Effector CD4-positive, alpha-beta T cell (primary cell): Measurements from ENCODE around the gene FBXO7.
"Not testable (repeated sequence)": the region's sequence is repeated elsewhere in the genome, so short reads cannot be mapped to it uniquely, and the experiment has no call there.

Experiments
- DNase-seq: peaks from one replicate; pipeline ENCODE4 v3.0.0-alpha.2; 2020
- total RNA-seq: gene quantifications from one replicate; lab custom pipeline; 2026; lab: John Stamatoyannopoulos, UW

FBXO7 gene
- 229 reads per million, percentile 93 among the genes with 10 or more reads in this experiment for total RNA-seq

GRCh38 chr22:32474635-32475467, at the start of gene FBXO7:
Gene FBXO7 (plus strand): TSS chr22:32474811. CDS start chr22:32475003, 192 bp downstream.
- peak; percentile 79 for DNase-seq

DNA sequence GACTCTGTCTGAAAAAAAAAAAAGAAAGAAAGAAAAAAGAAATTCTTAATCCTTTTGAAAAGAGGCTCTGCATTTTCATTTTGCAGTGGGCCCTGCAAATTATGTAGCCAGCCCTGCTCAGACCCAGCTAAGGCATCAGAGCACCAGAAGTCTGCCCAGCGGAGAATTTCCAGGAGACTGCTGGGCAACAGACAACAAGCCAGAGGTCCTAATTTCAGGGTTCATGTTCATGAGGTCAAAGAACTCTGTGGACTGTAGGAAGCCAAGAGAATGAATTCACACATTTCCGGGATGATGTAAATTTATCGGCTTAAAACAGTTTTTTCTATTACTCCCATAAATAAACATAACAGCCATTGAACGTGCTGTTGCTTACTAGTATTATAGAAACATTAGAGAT, 47.7 kb upstream of the FBXO7 start:
- DNase-seq: no peak

- no peak for DNase-seq
These were observed 44.3 kb upstream of the FBXO7 start for GRCh38 chr22:32430352-32430751.

GRCh38 chr22:32444068-32444467, 30.5 kb upstream of the FBXO7 start:
- no peak for DNase-seq

GRCh38 chr22:32446321-32446720, 28.3 kb upstream of the FBXO7 start:
- no peak for DNase-seq

DNA sequence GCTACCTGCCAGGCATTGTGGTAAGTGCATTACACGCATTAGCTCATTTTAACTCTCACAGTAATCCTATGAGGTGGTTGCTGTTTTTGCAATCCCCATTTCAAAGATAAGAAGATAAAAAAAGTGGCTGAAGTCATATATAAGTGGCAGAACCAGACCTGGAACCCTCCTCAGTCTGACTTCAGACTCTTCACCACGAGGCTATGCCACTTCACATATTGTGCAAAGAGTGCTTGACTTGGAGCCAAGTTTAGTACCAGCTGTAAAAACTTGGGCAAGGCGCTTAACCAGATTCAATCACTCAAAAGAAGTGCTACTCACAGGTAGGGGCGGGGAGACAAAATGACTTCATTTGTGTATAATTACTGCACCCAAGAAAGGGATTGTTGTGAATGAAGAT, 25.6 kb upstream of the FBXO7 start:
- DNase-seq: no peak

- no peak for DNase-seq
These were observed 17.6 kb upstream of the FBXO7 start for GRCh38 chr22:32457031-32457430.

DNA sequence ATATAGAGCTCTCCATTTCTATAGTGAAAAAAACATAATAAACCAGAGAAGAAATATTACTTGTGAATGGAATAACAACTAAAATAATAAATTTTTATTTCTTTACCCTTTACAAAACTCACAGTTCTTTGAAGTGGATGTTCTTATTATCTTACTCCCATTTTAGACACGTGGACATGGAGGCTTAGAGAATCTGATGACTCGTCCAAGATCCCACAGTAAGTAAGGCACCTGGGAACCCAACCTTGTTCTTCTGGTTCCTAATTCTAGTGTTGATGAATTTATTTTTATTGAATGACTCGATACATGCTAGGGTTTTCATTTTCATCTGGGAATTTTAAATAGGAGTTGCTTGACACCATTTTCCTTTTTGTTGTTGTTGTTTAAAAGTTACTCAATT, 12.2 kb upstream of the FBXO7 start:
- no peak for DNase-seq

DNA sequence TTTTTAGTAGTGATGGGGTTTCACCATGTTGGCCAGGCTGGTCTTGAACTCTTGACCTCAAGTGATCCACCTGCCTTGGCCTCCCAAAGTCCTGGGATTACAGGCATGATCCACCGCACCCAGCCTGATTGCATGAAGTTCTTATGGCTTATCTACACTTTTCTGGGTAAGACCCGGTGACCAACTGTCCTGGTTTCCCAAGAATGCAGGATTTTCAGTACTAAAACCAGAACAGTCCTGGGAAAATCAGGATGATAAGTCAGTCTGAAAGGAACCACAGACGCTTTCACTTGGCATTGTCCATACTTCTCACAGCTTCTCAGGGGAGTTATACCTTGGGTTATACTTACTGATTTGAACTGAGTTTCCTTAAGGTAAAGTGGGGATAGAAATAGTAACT, 8.9 kb upstream of the FBXO7 start:
- no peak for DNase-seq

DNA sequence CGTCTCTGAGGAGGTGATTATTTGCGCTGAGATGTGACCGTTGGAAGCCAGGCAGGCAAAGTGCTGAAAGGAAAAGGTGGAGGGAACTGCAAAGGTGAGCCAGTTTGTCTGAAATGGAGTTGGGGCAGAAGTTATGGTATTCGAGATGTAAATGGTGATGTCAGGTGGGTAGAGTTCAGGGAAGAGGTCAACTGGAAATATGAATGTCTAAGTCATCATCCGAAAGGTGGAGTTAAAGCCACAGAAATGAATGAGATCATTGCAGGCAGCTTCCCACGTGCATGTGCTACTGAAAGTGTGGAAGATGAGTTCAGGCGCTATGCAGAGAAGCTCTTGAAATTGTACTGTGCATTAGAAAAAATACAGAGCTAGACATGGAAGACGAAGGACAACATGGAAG, 8.1 kb upstream of the FBXO7 start:
- no peak for DNase-seq

GRCh38 chr22:32469799-32470212, 4.8 kb upstream of the FBXO7 start:
- no peak for DNase-seq

DNA sequence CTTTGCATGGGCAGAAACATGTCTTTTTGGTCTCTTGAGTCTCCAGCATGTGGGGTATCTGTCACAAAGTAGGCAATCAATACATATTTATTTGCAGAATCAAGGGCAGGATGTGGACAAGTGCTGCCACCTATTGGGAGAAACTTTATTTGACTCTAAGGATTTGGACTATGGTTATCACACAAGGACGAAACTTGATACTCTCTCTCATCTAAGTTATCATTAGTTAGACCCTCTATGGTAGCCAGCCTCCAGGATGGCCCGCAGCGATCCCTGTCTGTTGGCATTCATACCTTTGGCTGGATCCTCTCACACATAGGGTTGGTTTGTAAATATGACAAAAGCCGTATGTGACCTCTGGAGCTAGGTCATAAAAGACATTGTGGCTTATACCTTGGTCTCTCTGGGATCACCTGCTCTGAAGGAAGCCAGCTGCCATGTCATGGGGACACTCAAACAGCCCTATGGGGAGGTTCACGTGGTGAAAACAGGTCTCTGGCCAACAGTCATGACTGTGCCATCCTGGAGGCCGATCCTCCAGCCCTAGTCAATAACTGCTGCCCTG, 1.1 kb upstream of the FBXO7 start:
- peak; percentile 20 for DNase-seq

- peak; percentile 5 for DNase-seq
These were observed 928 bp downstream of the FBXO7 start for GRCh38 chr22:32475468-32476010.

- DNase-seq: no peak
These were observed 1.9 kb downstream of the FBXO7 start for GRCh38 chr22:32476281-32477195.

DNA sequence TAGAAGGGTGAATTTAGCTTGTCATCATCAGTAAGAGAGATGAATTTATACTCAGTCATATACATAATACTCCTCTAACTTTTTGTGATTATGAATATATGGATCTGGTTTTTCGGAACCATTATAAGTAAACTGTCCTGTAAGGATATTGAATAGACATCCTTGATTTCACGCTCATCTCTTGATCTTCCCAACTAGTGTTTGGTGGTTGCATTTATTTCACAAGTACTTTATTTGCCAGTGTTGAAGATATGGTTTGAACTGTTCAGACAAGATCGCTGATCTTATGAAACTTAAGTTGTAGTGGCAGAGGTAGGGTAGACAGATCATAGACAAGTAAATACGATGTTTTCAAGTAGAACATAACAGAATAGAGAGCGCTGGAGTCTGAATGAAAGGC, 3.0 kb downstream of the FBXO7 start:
- no peak for DNase-seq

GRCh38 chr22:32478552-32478951, 3.9 kb downstream of the FBXO7 start:
- DNase-seq: not testable (repeated sequence)

GRCh38 chr22:32478994-32479393, 4.4 kb downstream of the FBXO7 start:
- DNase-seq: no peak

DNA sequence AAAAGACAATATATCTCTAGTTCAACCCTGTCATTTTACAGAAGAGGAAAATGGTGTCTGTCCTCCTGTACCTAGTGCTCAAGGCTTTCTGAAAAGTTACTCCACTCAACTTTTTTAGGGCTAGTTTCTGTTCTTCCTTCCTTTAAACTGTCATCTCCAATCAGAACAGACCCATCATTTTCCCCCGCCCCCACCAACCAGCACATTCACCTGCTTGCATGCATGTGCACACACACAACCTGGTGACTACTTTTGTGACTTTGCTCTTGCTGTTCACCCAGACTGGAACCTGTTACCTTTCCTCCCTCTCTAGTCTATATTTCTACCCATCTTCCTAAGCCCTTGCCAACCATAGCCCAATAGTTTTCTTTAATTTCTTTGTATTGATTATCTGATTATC, 5.6 kb downstream of the FBXO7 start:
- DNase-seq: no peak

DNA sequence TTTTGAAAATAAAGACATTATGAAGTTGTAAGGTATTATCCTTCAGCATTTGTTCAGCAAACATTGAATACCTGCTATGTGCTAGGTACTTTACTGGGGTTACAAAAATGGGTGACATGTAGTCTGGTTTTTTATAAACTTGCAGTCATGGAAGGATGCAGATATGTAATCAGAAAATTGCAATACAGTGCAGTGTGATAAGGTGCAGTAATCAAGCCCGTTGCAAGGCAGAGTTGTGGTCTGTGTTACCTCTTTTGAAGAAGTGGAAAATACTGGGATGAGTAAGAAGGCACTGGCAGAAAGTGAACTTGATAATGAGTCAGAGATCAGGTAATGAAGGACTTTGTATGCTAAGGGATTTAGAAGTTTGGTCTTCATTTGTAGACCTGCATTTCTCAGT, 8.1 kb downstream of the FBXO7 start:
- DNase-seq: no peak

GRCh38 chr22:32486656-32487390, 12.2 kb downstream of the FBXO7 start:
- no peak for DNase-seq

DNA sequence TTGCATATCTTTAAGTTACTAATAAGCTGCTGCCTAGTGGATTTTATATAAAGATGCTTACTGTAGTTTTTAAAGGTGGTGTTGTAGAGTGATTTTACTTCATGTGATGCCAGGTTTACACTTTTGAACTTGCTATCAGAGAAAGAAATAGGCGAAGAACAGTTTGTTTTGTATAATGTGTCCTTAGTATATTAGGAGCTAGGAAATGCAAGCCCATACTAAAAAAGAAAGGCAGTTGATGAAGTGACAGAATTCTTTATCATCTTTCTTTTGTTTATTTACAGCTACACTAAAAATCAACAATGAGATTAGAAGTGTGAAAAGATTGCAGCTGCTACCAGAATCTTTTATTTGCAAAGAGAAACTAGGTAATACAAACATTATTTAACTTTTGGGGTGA, 12.8 kb downstream of the FBXO7 start:
- no peak for DNase-seq

GRCh38 chr22:32489377-32489776, 14.8 kb downstream of the FBXO7 start:
- DNase-seq: no peak
